Esophagus squamous epithelium (tissue), 4 donors: ENCODE measurements around the gene MSI1.

ENCODE experiments used
- POLR2A ChIP-seq, 4 donors: fragments of 450-650 bp; IDR thresholded peaks; one replicate each; pipeline ENCODE4 v1.6.1; 2017; ENCODE audit warnings: antibody characterized with exemption in 4 of 4, mild to moderate bottlenecking in 4 of 4, moderate library complexity in 3 of 4
- TF ChIP-seq, protein P1 (sequence below), 6 experiments: fragments of 450-650 bp in 4 of 6; fragments of 200-600 bp in 2 of 6; sonication (generic) in 2 of 6; IDR thresholded peaks; one replicate each; pipeline ENCODE4 v1.5.1; 2016 to 2019; ENCODE audit warnings: antibody characterized with exemption in 6 of 6, mild to moderate bottlenecking in 4 of 6, moderate library complexity in 4 of 6

DNA sequence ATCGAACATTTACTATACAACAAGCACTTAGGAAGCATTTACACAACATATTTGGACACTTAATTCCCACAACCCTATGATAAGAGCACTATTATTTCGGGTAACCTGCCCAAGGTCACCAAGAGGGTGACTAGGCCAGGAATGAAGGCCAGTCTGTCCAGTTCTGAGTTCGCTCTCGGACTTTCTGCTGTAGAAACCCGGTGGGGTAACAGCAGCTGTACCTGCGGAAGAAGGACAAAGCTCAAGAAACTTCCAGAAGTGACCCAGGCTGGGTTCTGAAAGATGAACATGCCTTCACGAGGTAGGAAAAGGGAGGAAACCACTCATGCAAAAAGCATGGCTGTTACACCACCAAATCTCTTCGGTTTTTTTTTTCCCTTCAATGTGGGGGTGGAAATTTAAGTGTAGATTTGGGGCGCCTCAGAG lies 52.2 kb downstream of the MSI1 start:
- TF ChIP-seq POLR2A (IDR thresholded peaks at IDR 0.05), result no peak
- TF ChIP-seq, protein P1, sequence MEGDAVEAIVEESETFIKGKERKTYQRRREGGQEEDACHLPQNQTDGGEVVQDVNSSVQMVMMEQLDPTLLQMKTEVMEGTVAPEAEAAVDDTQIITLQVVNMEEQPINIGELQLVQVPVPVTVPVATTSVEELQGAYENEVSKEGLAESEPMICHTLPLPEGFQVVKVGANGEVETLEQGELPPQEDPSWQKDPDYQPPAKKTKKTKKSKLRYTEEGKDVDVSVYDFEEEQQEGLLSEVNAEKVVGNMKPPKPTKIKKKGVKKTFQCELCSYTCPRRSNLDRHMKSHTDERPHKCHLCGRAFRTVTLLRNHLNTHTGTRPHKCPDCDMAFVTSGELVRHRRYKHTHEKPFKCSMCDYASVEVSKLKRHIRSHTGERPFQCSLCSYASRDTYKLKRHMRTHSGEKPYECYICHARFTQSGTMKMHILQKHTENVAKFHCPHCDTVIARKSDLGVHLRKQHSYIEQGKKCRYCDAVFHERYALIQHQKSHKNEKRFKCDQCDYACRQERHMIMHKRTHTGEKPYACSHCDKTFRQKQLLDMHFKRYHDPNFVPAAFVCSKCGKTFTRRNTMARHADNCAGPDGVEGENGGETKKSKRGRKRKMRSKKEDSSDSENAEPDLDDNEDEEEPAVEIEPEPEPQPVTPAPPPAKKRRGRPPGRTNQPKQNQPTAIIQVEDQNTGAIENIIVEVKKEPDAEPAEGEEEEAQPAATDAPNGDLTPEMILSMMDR (IDR thresholded peaks at IDR 0.05), result no peak
